ENCODE data around the gene CFP. TPM values are rescaled to one million over a fixed set of nuclear protein-coding genes. Genes with fewer than 3 reads are reported as not detected.

The CFP gene
- polyA plus RNA-seq, 1 of the 3 experiments (the other 2 are of a cell fraction), result 0.03 TPM

GRCh38 chrX:47578692-47579091 is 51.0 kb downstream of the CFP start:
- DNase-seq, result no peak
- ChIA-PET POLR2A (no interaction called here), CTCF (no interaction called here)
- no peak for TF ChIP-seq RAD21 (IDR thresholded peaks at IDR 0.05; ENCODE audit: low read length)
- TF ChIP-seq, protein P1, sequence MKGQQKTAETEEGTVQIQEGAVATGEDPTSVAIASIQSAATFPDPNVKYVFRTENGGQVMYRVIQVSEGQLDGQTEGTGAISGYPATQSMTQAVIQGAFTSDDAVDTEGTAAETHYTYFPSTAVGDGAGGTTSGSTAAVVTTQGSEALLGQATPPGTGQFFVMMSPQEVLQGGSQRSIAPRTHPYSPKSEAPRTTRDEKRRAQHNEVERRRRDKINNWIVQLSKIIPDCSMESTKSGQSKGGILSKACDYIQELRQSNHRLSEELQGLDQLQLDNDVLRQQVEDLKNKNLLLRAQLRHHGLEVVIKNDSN (IDR thresholded peaks at IDR 0.05; ENCODE audit: borderline replicate concordance, low read depth), result no peak
- TF ChIP-seq RCOR1 (IDR thresholded peaks at IDR 0.05; ENCODE audit: low read length), result no peak
- TF ChIP-seq TAF1 (IDR thresholded peaks at IDR 0.05; ENCODE audit: borderline replicate concordance, low read depth, low read length), result no peak
- TF ChIP-seq, protein P2, sequence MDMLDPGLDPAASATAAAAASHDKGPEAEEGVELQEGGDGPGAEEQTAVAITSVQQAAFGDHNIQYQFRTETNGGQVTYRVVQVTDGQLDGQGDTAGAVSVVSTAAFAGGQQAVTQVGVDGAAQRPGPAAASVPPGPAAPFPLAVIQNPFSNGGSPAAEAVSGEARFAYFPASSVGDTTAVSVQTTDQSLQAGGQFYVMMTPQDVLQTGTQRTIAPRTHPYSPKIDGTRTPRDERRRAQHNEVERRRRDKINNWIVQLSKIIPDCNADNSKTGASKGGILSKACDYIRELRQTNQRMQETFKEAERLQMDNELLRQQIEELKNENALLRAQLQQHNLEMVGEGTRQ (IDR thresholded peaks at IDR 0.05; ENCODE audit: borderline replicate concordance, low read depth, low read length), result no peak
- no peak for TF ChIP-seq SMC3 (IDR thresholded peaks at IDR 0.05; ENCODE audit: low read depth, low read length)
- no peak for TF ChIP-seq TCF12 (IDR thresholded peaks at IDR 0.05)
- TF ChIP-seq TEAD4 (IDR thresholded peaks at IDR 0.05; ENCODE audit: borderline replicate concordance, insufficient read depth), result no peak
- TF ChIP-seq MEF2A (IDR thresholded peaks at IDR 0.05; ENCODE audit: borderline replicate concordance, low read depth), result no peak
- TF ChIP-seq NRF1 (IDR thresholded peaks at IDR 0.05; ENCODE audit: low read depth, low read length), result no peak
- H3K4me1 ChIP-seq (ENCODE audit: control insufficient read depth in 1 of 2, insufficient read depth in 2 of 2, low read depth in 1 of 2, low read length in 1 of 2), result peaks cover 0 to 2% of the 10 kb centered on the region in 2 experiments; a peak in 1 of 4 replicates
- no peak overlapping the region for H3K9ac ChIP-seq
- H3K79me2 ChIP-seq (ENCODE audit: insufficient read depth), result peaks cover 13% of the 10 kb centered on the region; the same call in 1 of the 2 replicates
- WGBS (ENCODE audit: low lambda C conversion rate), result 59% methylated on average over 6 of the region's 16 CpGs
- H3K36me3 ChIP-seq (replicated peaks in 1 of 2; ENCODE audit: control insufficient read depth in 1 of 2, insufficient read depth in 2 of 2, low read length in 1 of 2), result no peaks in the 10 kb centered on the region
- H3F3A ChIP-seq (replicated peaks; ENCODE audit: insufficient read depth), result peaks cover 3% of the 10 kb centered on the region
- no peaks in the 10 kb centered on the region for H4K20me1 ChIP-seq (ENCODE audit: insufficient read depth)
- H2AFZ ChIP-seq (ENCODE audit: low read depth), result no peak overlapping the region
- H3K4me2 ChIP-seq, result no peak overlapping the region
- no peaks in the 10 kb centered on the region for H3K9me3 ChIP-seq
- no peaks in the 10 kb centered on the region for H3K9me2 ChIP-seq
- no peaks in the 10 kb centered on the region; the same call in 1 of the 2 replicates for H3K27me3 ChIP-seq (ENCODE audit: insufficient read depth)
- no peak overlapping the region for H3K27ac ChIP-seq (ENCODE audit: low read depth in 2 of 2, low read length in 1 of 2)
- no peak overlapping the region for H3K4me3 ChIP-seq (ENCODE audit: low read depth in 2 of 2, low read length in 1 of 2)

GRCh38 chrX:47577901-47578300 is 51.8 kb downstream of the CFP start:
- Histone ChIP-seq H4K20me1 (ENCODE audit: insufficient read depth) (no peaks in the 10 kb centered on the region), H3K4me2 (no peak overlapping the region), H3K36me3 (replicated peaks in 1 of 2; ENCODE audit: control insufficient read depth in 1 of 2, insufficient read depth in 2 of 2, low read length in 1 of 2) (no peaks in the 10 kb centered on the region), H3K9me2 (no peaks in the 10 kb centered on the region), H2AFZ (ENCODE audit: low read depth) (no peak overlapping the region), H3K4me3 (ENCODE audit: low read depth in 2 of 2, low read length in 1 of 2) (no peak overlapping the region), H3K79me2 (ENCODE audit: insufficient read depth) (peaks cover 5% of the 10 kb centered on the region; the same call in 1 of the 2 replicates), H3K9ac (no peak overlapping the region), H3K27ac (ENCODE audit: low read depth in 2 of 2, low read length in 1 of 2) (no peak overlapping the region), H3K27me3 (ENCODE audit: insufficient read depth) (no peaks in the 10 kb centered on the region; the same call in 1 of the 2 replicates), H3K9me3 (no peaks in the 10 kb centered on the region), H3F3A (replicated peaks; ENCODE audit: insufficient read depth) (no peaks in the 10 kb centered on the region), H3K4me1 (ENCODE audit: control insufficient read depth in 1 of 2, insufficient read depth in 2 of 2, low read depth in 1 of 2, low read length in 1 of 2) (peaks cover 0 to 2% of the 10 kb centered on the region in 2 experiments; a peak in 1 of 4 replicates)
- no peak for DNase-seq
- ChIA-PET CTCF (no interaction called here), POLR2A (no interaction called here)
- TF ChIP-seq TEAD4 (IDR thresholded peaks at IDR 0.05; ENCODE audit: borderline replicate concordance, insufficient read depth) (no peak), JUND (IDR thresholded peaks at IDR 0.05) (no peak), MEF2A (IDR thresholded peaks at IDR 0.05; ENCODE audit: borderline replicate concordance, low read depth) (no peak), GATA2 (CRISPR knock-in tag; IDR thresholded peaks at IDR 0.05) (no peak), ELF1 (IDR thresholded peaks at IDR 0.05) (no peak)
- WGBS (ENCODE audit: low lambda C conversion rate), result 29% methylated on average over 2 of the region's 3 CpGs
